Measurements from ENCODE around the gene GOLT1A. TPM values are rescaled to one million over a fixed set of nuclear protein-coding genes. Genes with fewer than 3 reads are reported as not detected.

Gene GOLT1A, protein sequence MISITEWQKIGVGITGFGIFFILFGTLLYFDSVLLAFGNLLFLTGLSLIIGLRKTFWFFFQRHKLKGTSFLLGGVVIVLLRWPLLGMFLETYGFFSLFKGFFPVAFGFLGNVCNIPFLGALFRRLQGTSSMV
- polyA plus RNA-seq (2011; rRNA removed) (6.4 and 6.8 TPM in 2 replicates), polyA plus RNA-seq (2017; fragmentation: RNase III; extraction: RNeasy Plus Mini Kit Qiagen cat#74134 plus additional on column Dnase treatment) (1.8 to 2.8 TPM (median 2.4 TPM) in 3 replicates), polyA minus RNA-seq (2011; rRNA and poly(A)+ RNA removed) (6.7 and 8.5 TPM in 2 replicates)
- polyA plus RNA-seq (2012; cell fraction: cytosol; rRNA removed) = 1.9 and 2.0 TPM in 2 replicates
- 1.5 and 2.5 TPM in 2 replicates for polyA plus RNA-seq (2012; cell fraction: nucleus; rRNA removed)

GRCh38 chr1:204213668-204214662 is at the start of gene GOLT1A:
TSS of gene GOLT1A (minus strand) at chr1:204213988. CDS start at chr1:204213906, 82 bp downstream.
- Histone ChIP-seq H3K4me1 (peaks cover 6% of the 10 kb centered on the region; the same call in 2 of the 3 replicates), H3K4me2 (peak within 1 kb of the TSS; percentile 92), H3K27ac (peak within 1 kb of the TSS; percentile 73 to 88), H3K4me3 (peak within 1 kb of the TSS; percentile 54), H3K9me3 (no peaks in the 10 kb centered on the region)
- ChIA-PET POLR2A (no interaction called here), CTCF (interaction anchor here (0.6 to 8.0 kb wide), 40 partner anchors 8 to 1437 kb away, joined by 3 to 133 read pairs (median 5); partner anchors contain the start of genes PLEKHA6, REN and SNRPE)
- WGBS (ENCODE audit: missing lambda C conversion rate) = 18% methylated on average over 31 of the region's 41 CpGs
- DNase-seq (ENCODE audit: low read depth in 1 of 2, low spot score in 1 of 2) = peak; percentile 78 to 91
- TF ChIP-seq JUN (IDR thresholded peaks at IDR 0.05) (no peak), NPAS2 (CRISPR knock-in tag; IDR thresholded peaks at IDR 0.05; ENCODE audit: borderline replicate concordance) (no peak), RCOR1 (IDR thresholded peaks at IDR 0.05; ENCODE audit: low read depth, low read length) (0 out of 2 replicates have a peak, but pooled peaks have one; percentile 9), CEBPB (IDR thresholded peaks at IDR 0.05) (peak; percentile 78 to 89), SMC3 (IDR thresholded peaks at IDR 0.05) (peak; percentile 81), HES2 (IDR thresholded peaks at IDR 0.05) (no peak), EHMT2 (IDR thresholded peaks at IDR 0.05; ENCODE audit: low read depth) (0 out of 2 replicates have a peak, but pooled peaks have one; percentile 41), CBX8 (IDR thresholded peaks at IDR 0.05) (no peak), CHD2 (IDR thresholded peaks at IDR 0.05; ENCODE audit: low read length, partially characterized antibody) (peak; percentile 85), CTCF (IDR thresholded peaks at IDR 0.05) (peak; percentile 84), HOXA7 (CRISPR knock-in tag; IDR thresholded peaks at IDR 0.05) (no peak), ZNF302 (CRISPR knock-in tag; IDR thresholded peaks at IDR 0.05) (no peak), RAD21 (conservative IDR thresholded peaks at IDR 0.05 in 1 of 2, IDR thresholded peaks at IDR 0.05 in 1 of 2) (peak; percentile 85 to 86), TP53 (CRISPR knock-in tag; IDR thresholded peaks at IDR 0.05) (0 out of 2 replicates have a peak, but pooled peaks have one; percentile 50), POLR2A (IDR thresholded peaks at IDR 0.05; ENCODE audit: low read length) (no peak), FOSL2 (IDR thresholded peaks at IDR 0.05) (no peak), FOSL2 (CRISPR knock-in tag; IDR thresholded peaks at IDR 0.05) (no peak), MAZ (IDR thresholded peaks at IDR 0.05; ENCODE audit: borderline replicate concordance, low read depth, low read length) (no peak), USF2 (IDR thresholded peaks at IDR 0.05) (peak; percentile 68), NFE2L2 (conservative IDR thresholded peaks at IDR 0.05; ENCODE audit: low read length) (no peak)
- TF ChIP-seq, protein P1, sequence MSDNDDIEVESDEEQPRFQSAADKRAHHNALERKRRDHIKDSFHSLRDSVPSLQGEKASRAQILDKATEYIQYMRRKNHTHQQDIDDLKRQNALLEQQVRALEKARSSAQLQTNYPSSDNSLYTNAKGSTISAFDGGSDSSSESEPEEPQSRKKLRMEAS (IDR thresholded peaks at IDR 0.05) = peak; percentile 94
- TF ChIP-seq, protein P2, sequence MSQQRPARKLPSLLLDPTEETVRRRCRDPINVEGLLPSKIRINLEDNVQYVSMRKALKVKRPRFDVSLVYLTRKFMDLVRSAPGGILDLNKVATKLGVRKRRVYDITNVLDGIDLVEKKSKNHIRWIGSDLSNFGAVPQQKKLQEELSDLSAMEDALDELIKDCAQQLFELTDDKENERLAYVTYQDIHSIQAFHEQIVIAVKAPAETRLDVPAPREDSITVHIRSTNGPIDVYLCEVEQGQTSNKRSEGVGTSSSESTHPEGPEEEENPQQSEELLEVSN (IDR thresholded peaks at IDR 0.05; ENCODE audit: borderline replicate concordance, low read depth) = peak; percentile 94
- TF ChIP-seq, protein P3, sequence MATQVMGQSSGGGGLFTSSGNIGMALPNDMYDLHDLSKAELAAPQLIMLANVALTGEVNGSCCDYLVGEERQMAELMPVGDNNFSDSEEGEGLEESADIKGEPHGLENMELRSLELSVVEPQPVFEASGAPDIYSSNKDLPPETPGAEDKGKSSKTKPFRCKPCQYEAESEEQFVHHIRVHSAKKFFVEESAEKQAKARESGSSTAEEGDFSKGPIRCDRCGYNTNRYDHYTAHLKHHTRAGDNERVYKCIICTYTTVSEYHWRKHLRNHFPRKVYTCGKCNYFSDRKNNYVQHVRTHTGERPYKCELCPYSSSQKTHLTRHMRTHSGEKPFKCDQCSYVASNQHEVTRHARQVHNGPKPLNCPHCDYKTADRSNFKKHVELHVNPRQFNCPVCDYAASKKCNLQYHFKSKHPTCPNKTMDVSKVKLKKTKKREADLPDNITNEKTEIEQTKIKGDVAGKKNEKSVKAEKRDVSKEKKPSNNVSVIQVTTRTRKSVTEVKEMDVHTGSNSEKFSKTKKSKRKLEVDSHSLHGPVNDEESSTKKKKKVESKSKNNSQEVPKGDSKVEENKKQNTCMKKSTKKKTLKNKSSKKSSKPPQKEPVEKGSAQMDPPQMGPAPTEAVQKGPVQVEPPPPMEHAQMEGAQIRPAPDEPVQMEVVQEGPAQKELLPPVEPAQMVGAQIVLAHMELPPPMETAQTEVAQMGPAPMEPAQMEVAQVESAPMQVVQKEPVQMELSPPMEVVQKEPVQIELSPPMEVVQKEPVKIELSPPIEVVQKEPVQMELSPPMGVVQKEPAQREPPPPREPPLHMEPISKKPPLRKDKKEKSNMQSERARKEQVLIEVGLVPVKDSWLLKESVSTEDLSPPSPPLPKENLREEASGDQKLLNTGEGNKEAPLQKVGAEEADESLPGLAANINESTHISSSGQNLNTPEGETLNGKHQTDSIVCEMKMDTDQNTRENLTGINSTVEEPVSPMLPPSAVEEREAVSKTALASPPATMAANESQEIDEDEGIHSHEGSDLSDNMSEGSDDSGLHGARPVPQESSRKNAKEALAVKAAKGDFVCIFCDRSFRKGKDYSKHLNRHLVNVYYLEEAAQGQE (IDR thresholded peaks at IDR 0.05) = peak; percentile 88
- ATAC-seq = peak; percentile 88 to 92
- FAIRE-seq = peak; percentile 91

All from A549 (cell line).